ENCODE results near the gene NPEPL1.

The NPEPL1 gene

DNA sequence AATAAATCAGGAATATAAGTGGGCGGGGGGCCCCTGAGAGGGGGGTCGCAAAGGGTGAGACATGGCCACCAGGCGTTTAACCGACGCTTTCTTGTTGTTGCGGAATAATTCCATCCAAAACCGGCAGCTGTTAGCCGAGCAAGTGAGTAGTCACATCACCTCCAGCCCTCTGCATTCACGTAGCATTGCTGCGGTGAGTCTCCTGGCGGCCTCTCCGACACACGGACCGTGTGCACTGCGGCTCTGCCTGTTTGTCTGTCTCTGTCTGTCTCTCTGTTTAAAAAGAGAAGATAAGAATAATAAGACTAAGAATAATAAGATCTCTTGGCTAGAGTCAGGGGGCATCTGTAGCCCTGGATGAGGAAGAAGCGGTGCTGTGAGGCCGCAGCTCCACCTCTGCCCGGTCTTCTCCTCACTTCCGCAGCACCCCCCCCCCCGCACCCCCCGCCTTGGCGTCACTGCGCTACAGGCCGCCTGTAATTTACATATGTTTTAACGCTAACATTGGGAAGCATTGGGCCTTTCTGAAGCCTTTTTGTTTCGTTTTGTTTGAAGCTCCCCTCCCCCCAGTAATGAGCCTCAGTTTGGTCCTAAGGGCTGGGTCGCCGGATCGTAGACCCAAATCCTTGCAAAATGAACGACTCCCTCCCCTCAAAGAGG lies 40.5 kb upstream of the NPEPL1 start:
- TF ChIP-seq, protein P1, sequence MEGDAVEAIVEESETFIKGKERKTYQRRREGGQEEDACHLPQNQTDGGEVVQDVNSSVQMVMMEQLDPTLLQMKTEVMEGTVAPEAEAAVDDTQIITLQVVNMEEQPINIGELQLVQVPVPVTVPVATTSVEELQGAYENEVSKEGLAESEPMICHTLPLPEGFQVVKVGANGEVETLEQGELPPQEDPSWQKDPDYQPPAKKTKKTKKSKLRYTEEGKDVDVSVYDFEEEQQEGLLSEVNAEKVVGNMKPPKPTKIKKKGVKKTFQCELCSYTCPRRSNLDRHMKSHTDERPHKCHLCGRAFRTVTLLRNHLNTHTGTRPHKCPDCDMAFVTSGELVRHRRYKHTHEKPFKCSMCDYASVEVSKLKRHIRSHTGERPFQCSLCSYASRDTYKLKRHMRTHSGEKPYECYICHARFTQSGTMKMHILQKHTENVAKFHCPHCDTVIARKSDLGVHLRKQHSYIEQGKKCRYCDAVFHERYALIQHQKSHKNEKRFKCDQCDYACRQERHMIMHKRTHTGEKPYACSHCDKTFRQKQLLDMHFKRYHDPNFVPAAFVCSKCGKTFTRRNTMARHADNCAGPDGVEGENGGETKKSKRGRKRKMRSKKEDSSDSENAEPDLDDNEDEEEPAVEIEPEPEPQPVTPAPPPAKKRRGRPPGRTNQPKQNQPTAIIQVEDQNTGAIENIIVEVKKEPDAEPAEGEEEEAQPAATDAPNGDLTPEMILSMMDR (IDR thresholded peaks at IDR 0.05; ENCODE audit: control extremely low read depth, extremely low read depth, low read depth, missing control alignments): no peak
- DNase-seq (ENCODE audit: extremely low spot score): peak; percentile 83
- CTCF ChIA-PET: interaction anchor here (0.9 to 2.4 kb wide), 10 partner anchors 8 to 418 kb away, joined by 3 to 15 read pairs (median 4); partner anchors contain the start of gene NPEPL1
- POLR2A ChIA-PET: interaction anchor here (0.5 to 1.5 kb wide), 4 partner anchors 41 to 263 kb away, joined by 3 to 9 read pairs (median 6); partner anchors contain the start of gene VAPB

DNA sequence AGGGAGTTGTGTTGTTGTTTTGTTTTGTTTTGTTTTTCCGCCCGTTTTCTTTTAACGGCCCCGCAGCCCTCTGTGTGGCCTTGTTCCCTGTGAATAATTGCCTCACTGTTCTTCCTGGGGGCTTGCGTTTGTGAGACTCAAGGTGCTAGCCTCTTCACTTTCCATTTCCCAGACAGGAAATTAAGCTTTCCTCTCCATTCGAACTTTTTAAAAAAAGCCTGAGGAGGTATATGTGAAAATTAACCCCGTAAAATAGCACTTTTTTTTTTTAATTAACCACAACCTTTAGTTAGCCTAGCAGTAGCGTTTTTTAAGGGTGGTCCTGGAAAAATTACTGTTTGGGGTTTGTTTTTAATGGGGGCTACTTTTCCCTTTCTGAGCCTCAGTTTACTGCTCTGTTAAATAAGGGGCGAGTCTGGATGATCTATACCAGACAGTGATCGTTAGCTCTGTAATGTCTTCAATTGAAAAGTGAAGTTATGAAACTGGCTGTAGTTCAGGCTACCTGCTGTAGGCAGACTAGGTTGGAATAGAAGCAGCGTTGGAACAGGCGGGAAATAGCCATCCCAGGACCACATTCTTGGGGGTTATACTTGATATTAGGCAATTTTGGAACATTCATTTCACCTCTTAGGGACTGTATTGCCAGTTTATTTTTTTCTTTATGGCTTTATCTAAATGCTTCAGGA lies 39.9 kb upstream of the NPEPL1 start:
- CTCF ChIA-PET: interaction anchor here (0.9 to 2.4 kb wide), 3 partner anchors 20 to 415 kb away, joined by 4 to 10 read pairs (median 4); partner anchors contain the start of gene NPEPL1

DNA sequence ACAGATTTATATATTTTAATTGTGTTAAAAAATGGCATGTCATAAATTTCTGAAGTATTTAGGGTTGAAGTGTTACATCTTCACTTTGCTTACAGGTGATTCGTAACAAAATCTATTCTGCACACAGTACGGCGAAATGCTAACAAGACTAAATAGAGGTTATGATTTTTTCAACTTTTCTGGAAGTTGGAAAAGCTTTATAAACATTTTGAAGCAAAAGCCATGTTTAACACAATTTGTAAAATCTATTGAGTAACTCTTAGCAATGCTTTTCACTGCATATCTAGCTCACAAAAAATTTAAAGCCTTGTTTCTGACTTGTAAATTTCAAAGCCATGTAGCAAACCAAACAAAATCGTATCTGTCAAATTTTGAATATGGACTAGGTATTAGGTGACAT lies 38.3 kb upstream of the NPEPL1 start:
- ChIA-PET POLR2A (no interaction called here), CTCF (interaction anchor here (1.2 to 1.7 kb wide), 2 partner anchors 15 to 18 kb away, joined by 4 read pairs; no protein-coding TSS in a partner anchor)
- TF ChIP-seq, protein P1 (IDR thresholded peaks at IDR 0.05; ENCODE audit: control extremely low read depth, extremely low read depth, low read depth, missing control alignments): no peak
- no peak for DNase-seq (ENCODE audit: extremely low spot score)

More for the DNA sequence above, 39.9 kb upstream of the NPEPL1 start:
- no peak for DNase-seq (ENCODE audit: extremely low spot score)
- POLR2A ChIA-PET: interaction anchor here (0.5 to 1.5 kb wide), 2 partner anchors 250 to 264 kb away, joined by 6 to 9 read pairs; partner anchors contain the start of gene VAPB
- TF ChIP-seq, protein P1 (IDR thresholded peaks at IDR 0.05; ENCODE audit: control extremely low read depth, extremely low read depth, low read depth, missing control alignments): no peak

DNA sequence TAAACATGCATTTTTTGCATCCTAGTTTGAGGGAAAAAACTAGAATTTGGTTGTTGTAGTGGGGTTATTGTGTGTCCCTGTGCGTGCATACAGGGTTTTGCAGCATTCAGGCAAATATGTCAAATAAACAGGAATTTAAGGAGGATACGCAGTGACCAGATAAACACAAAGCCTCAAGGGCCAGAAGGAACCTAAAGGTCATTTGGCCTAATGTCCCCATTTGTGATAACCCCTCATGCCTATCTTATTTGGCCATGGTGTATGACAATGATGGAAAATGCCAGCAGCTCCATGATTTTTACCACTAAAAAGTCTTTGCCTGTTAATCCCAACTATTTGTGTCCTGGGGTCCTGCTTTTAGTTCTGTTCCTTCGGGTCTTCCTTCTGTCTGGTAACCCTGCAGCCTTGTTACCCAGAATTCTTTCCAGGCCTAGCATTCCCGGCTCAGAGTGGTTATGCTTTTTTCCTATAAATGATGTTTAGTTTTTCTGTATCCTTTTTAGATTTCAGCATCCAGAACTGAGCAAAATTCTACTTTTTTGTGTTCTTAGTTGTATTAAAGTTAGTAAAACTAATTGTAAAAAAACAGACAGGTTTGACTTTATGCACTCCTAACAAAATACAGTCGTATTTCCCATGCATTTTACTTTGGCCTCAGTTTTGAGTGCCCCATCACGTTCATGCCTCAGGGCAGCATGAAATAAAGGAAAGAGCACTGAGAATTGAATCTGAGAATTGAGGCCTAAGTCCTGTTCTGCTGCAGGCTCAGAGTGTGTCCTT lies 37.1 kb upstream of the NPEPL1 start:
- no peak for DNase-seq (ENCODE audit: extremely low spot score)
- ChIA-PET POLR2A (no interaction called here), CTCF (interaction anchor here (0.9 to 2.3 kb wide), 5 partner anchors 8 to 35 kb away, joined by 3 to 5 read pairs (median 4); no protein-coding TSS in a partner anchor)
- TF ChIP-seq, protein P1 (IDR thresholded peaks at IDR 0.05; ENCODE audit: control extremely low read depth, extremely low read depth, low read depth, missing control alignments): no peak

DNA sequence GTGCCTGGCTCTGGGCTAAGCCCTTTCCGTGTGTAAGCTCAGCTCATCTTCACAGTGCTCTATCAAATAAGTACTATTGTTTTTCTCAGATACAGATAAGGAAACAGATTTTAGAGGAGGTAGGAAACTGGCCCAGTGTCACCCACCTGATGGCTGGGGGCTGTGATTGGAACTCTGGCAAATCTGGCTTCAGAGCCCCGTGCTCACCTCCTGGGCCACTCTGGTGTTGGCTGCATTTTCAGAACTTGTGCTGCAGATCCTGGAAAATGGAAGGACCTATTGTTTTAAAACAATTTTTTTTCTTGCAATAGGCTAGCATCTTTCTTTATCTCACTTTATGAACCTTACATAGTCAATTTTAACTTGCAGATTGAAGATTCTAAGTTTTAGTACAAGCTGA lies 35.8 kb upstream of the NPEPL1 start:
- ChIA-PET POLR2A (no interaction called here), CTCF (interaction anchor here (0.7 to 2.3 kb wide), 3 partner anchors 9 to 45 kb away, joined by 3 to 5 read pairs (median 4); no protein-coding TSS in a partner anchor)
- DNase-seq (ENCODE audit: extremely low spot score): no peak
- TF ChIP-seq, protein P1 (IDR thresholded peaks at IDR 0.05; ENCODE audit: control extremely low read depth, extremely low read depth, low read depth, missing control alignments): no peak

DNA sequence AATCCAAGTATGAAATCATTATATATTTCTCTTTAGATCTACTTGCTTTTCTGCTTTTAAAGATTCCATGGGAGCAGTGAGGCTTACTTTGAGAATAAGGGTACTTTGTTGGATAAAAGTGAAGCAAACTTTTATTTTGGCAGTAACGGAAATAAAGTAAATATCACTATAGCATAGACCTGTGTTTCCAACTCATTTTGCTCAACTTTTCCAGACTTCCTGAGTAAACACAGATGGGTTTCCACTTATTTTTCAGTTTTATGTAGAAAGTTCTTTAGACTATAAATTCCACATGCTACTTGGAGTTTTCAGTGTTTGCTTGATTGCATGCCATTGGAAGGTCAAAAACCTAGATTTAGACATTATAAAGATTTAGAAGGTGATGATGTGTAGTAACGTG lies 35.3 kb upstream of the NPEPL1 start:
- TF ChIP-seq, protein P1 (IDR thresholded peaks at IDR 0.05; ENCODE audit: control extremely low read depth, extremely low read depth, low read depth, missing control alignments): no peak
- DNase-seq (ENCODE audit: extremely low spot score): no peak
- ChIA-PET POLR2A (no interaction called here), CTCF (interaction anchor here (0.7 to 2.3 kb wide), 3 partner anchors 10 to 45 kb away, joined by 3 to 5 read pairs (median 4); no protein-coding TSS in a partner anchor)

All from GM10248 (cell line).